ENCODE measurements around the gene IL23R. TPM values are rescaled to one million over a fixed set of nuclear protein-coding genes. Genes with fewer than 3 reads are reported as not detected.

Gene IL23R
- total RNA-seq, 1 experiment from 2014 or later, result not detected

- Histone ChIP-seq H4K8ac (replicated peaks; ENCODE audit: insufficient read length, low read depth, low read length) (no peak overlapping the region), H2BK20ac (ENCODE audit: low read depth, low read length, poor library complexity, severe bottlenecking) (no peak overlapping the region), H2BK12ac (ENCODE audit: insufficient read length, low read depth, low read length) (no peak overlapping the region), H4K91ac (ENCODE audit: insufficient read length, low read depth, low read length) (no peak overlapping the region), H3K79me1 (ENCODE audit: insufficient read depth, low read depth, low read length, poor library complexity, severe bottlenecking) (no peaks in the 10 kb centered on the region), H3K23ac (ENCODE audit: insufficient read length, low read depth, low read length) (no peak overlapping the region), H2BK5ac (ENCODE audit: insufficient read length, low read length) (no peak overlapping the region), H3K9ac (ENCODE audit: extremely low read depth, insufficient read length, low read length) (no peak overlapping the region), H3K4ac (ENCODE audit: low read depth, low read length) (no peak overlapping the region), H3K79me2 (ENCODE audit: insufficient read depth, low read length) (no peaks in the 10 kb centered on the region), H3K14ac (ENCODE audit: insufficient read depth, low read length) (no peak overlapping the region), H3K27me3 (ENCODE audit: insufficient read depth, low read length) (no peaks in the 10 kb centered on the region), H2BK120ac (ENCODE audit: low read depth, low read length, poor library complexity, severe bottlenecking) (no peak overlapping the region), H3K9me3 (ENCODE audit: control insufficient read depth, low read depth, low read length) (no peaks in the 10 kb centered on the region), H4K20me1 (ENCODE audit: control insufficient read depth, insufficient read depth, insufficient read length) (no peaks in the 10 kb centered on the region), H4K5ac (ENCODE audit: insufficient read length, low read depth, low read length) (no peak overlapping the region), H3K27ac (ENCODE audit: insufficient read length, low read depth, low read length) (no peak overlapping the region), H3K4me1 (ENCODE audit: insufficient read depth, low read length) (no peaks in the 10 kb centered on the region), H2AK5ac (ENCODE audit: insufficient read length, low read length) (no peak overlapping the region), H3K23me2 (ENCODE audit: insufficient read length, low read depth, low read length, poor library complexity, severe bottlenecking) (no peaks in the 10 kb centered on the region), H2BK15ac (ENCODE audit: low read depth, low read length) (no peak overlapping the region), H3T11ph (ENCODE audit: low read length) (no peak overlapping the region), H3K4me2 (ENCODE audit: insufficient read depth, insufficient read length, low read length) (no peak overlapping the region), H3K56ac (ENCODE audit: insufficient read length, low read depth, low read length) (no peak overlapping the region), H3K18ac (ENCODE audit: insufficient read length, low read depth, low read length) (no peak overlapping the region), H2AFZ (ENCODE audit: low read length) (no peak overlapping the region)
- Mint-ChIP-seq H3K36me3 (ENCODE audit: insufficient read depth in 1 of 3, low read depth in 3 of 3) (no peaks in the 10 kb centered on the region), H3K9me3 (no peaks in the 10 kb centered on the region; a peak in 1 of 5 replicates), H3K27ac (no peak overlapping the region), H3K4me3 (no peak overlapping the region), H3K4me1 (peaks cover 0 to 1% of the 10 kb centered on the region in 2 experiments; a peak in 1 of 4 replicates), H3K27me3 (ENCODE audit: low read depth) (no peaks in the 10 kb centered on the region)
- no peak for DNase-seq
- WGBS (ENCODE audit: extremely low coverage, insufficient read length, low lambda C conversion rate), result no CpG with 5 or more reads among the region's 4 CpGs
- TF ChIP-seq CTCF (conservative IDR thresholded peaks at IDR 0.05), result no peak
Measured at GRCh38 chr1:67120855-67121619, 45.2 kb upstream of the IL23R start.

Data from H9 (cell line).